ENCODE data around the gene ROR1. TPM values are rescaled to one million over a fixed set of nuclear protein-coding genes. Genes with fewer than 3 reads are reported as not detected.
"Not testable (repeated sequence)": the region's sequence is repeated elsewhere in the genome, so short reads cannot be mapped to it uniquely, and the experiment has no call there.

ROR1 gene
- total and polyA plus RNA-seq, 2 donors (not counting 1 experiment from before 2014, with no cell fraction given) = 14.5 to 16.5 TPM

GRCh38 chr1:64098846-64099582 lies 325.2 kb downstream of the ROR1 start:
- Histone ChIP-seq H3K4me1 (ENCODE audit: control insufficient read depth, extremely low read depth, insufficient read depth, low read length) (no peaks in the 10 kb centered on the region), H3K27ac (ENCODE audit: insufficient read depth, low read length) (no peak overlapping the region), H3K4me2 (ENCODE audit: extremely low read depth, insufficient read depth, low read length) (no peak overlapping the region), H3K4me3 (replicated peaks in 1 of 4; ENCODE audit: control extremely low read depth in 1 of 4, insufficient read depth in 1 of 4, low read depth in 3 of 4, low read length in 4 of 4) (no peak overlapping the region), H3K36me3 (ENCODE audit: control insufficient read depth, insufficient read depth, low read length) (no peaks in the 10 kb centered on the region), H3K9ac (ENCODE audit: insufficient read depth, low read length) (no peak overlapping the region), H2AFZ (ENCODE audit: low read length) (no peak overlapping the region), H4K20me1 (ENCODE audit: control insufficient read depth, extremely low read depth, insufficient read depth, low read length) (no peaks in the 10 kb centered on the region), H3K9me3 (ENCODE audit: control insufficient read depth, insufficient read depth, low read depth, low read length) (no peaks in the 10 kb centered on the region), H3K27me3 (ENCODE audit: control insufficient read depth, insufficient read depth, low read length) (no peaks in the 10 kb centered on the region), H3K79me2 (ENCODE audit: control insufficient read depth, insufficient read depth, low read length) (no peaks in the 10 kb centered on the region)
- TF ChIP-seq CTCF (conservative IDR thresholded peaks at IDR 0.05 in 1 of 2, IDR thresholded peaks at IDR 0.05 in 1 of 2; ENCODE audit: low read depth in 1 of 2, low read length in 2 of 2) (no peak), EZH2 (IDR thresholded peaks at IDR 0.05; ENCODE audit: low read length, missing control alignments) (no peak)
- no peak for DNase-seq (ENCODE audit: low read depth in 2 of 2)

DNA sequence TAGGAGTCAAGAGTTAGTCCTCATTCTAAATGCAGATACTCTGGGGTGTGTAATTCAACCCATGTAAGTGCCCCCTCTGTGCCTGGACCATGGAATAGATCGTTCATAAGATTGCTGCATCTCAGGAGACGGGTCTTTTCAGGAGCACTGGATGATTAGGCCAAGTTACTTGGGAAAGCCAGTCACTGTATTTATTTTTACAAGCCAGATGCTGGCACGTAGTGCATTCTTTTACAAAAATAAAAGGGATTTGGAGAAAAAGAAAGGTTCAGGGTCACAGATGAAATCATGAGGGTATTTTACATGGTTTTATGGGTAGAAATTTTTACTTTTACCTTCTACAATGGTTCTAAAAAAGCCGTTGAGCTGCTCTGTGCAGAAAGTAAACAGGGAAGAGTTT lies 327.0 kb downstream of the ROR1 start:
- Histone ChIP-seq H3K9me3 (ENCODE audit: control insufficient read depth, insufficient read depth, low read depth, low read length) (no peaks in the 10 kb centered on the region), H3K36me3 (ENCODE audit: control insufficient read depth, insufficient read depth, low read length) (no peaks in the 10 kb centered on the region), H3K9ac (ENCODE audit: insufficient read depth, low read length) (no peak overlapping the region), H3K4me1 (ENCODE audit: control insufficient read depth, extremely low read depth, insufficient read depth, low read length) (no peaks in the 10 kb centered on the region), H4K20me1 (ENCODE audit: control insufficient read depth, extremely low read depth, insufficient read depth, low read length) (no peaks in the 10 kb centered on the region), H3K4me3 (replicated peaks in 1 of 4; ENCODE audit: control extremely low read depth in 1 of 4, insufficient read depth in 1 of 4, low read depth in 3 of 4, low read length in 4 of 4) (no peak overlapping the region), H3K27ac (ENCODE audit: insufficient read depth, low read length) (no peak overlapping the region), H3K79me2 (ENCODE audit: control insufficient read depth, insufficient read depth, low read length) (no peaks in the 10 kb centered on the region), H3K27me3 (ENCODE audit: control insufficient read depth, insufficient read depth, low read length) (no peaks in the 10 kb centered on the region), H2AFZ (ENCODE audit: low read length) (no peak overlapping the region), H3K4me2 (ENCODE audit: extremely low read depth, insufficient read depth, low read length) (no peak overlapping the region)
- peak; percentile 31 to 70 for DNase-seq (ENCODE audit: low read depth in 2 of 2)
- no peak for TF ChIP-seq CTCF (conservative IDR thresholded peaks at IDR 0.05 in 1 of 2, IDR thresholded peaks at IDR 0.05 in 1 of 2; ENCODE audit: low read depth in 1 of 2, low read length in 2 of 2)
- TF ChIP-seq EZH2 (IDR thresholded peaks at IDR 0.05; ENCODE audit: low read length, missing control alignments) = no peak

- not testable (repeated sequence) for H3K27ac ChIP-seq (ENCODE audit: insufficient read depth, low read length); H3K4me3 ChIP-seq (replicated peaks in 1 of 4; ENCODE audit: control extremely low read depth in 1 of 4, insufficient read depth in 1 of 4, low read depth in 3 of 4, low read length in 4 of 4); H2AFZ ChIP-seq (ENCODE audit: low read length); H3K9me3 ChIP-seq (ENCODE audit: control insufficient read depth, insufficient read depth, low read depth, low read length); H4K20me1 ChIP-seq (ENCODE audit: control insufficient read depth, extremely low read depth, insufficient read depth, low read length); H3K4me1 ChIP-seq (ENCODE audit: control insufficient read depth, extremely low read depth, insufficient read depth, low read length); H3K79me2 ChIP-seq (ENCODE audit: control insufficient read depth, insufficient read depth, low read length); H3K27me3 ChIP-seq (ENCODE audit: control insufficient read depth, insufficient read depth, low read length); H3K4me2 ChIP-seq (ENCODE audit: extremely low read depth, insufficient read depth, low read length); DNase-seq (ENCODE audit: low read depth in 2 of 2); H3K9ac ChIP-seq (ENCODE audit: insufficient read depth, low read length); H3K36me3 ChIP-seq (ENCODE audit: control insufficient read depth, insufficient read depth, low read length)
Measured at GRCh38 chr1:64104585-64104984, 330.8 kb downstream of the ROR1 start.
